ENCODE results near the gene GRID1. TPM values are rescaled to one million over a fixed set of nuclear protein-coding genes. Genes with fewer than 3 reads are reported as not detected.

GRID1 gene
- total RNA-seq, 1 donor from 2014 or later: 1.4 TPM

GRCh38 chr10:85778074-85778473 is 588.5 kb downstream of the GRID1 start:
- no peaks in the 10 kb centered on the region for H3K36me3 ChIP-seq
- no peak overlapping the region for H3K4me3 ChIP-seq
- TF ChIP-seq CTCF (IDR thresholded peaks at IDR 0.05): no peak
- no peaks in the 10 kb centered on the region for H3K27me3 ChIP-seq
- no peaks in the 10 kb centered on the region for H3K4me1 ChIP-seq
- DNase-seq (ENCODE audit: low spot score in 2 of 2): no peak
- H3K9me3 ChIP-seq: no peaks in the 10 kb centered on the region
- intact Hi-C loops (cut with DNase I): no loop called here
- no peak overlapping the region for H3K27ac ChIP-seq

GRCh38 chr10:85767891-85768290 is 598.7 kb downstream of the GRID1 start:
- Histone ChIP-seq H3K9me3 (peaks cover 0 to 11% of the 10 kb centered on the region in 2 donors), H3K36me3 (no peaks in the 10 kb centered on the region), H3K4me3 (no peak overlapping the region), H3K4me1 (no peaks in the 10 kb centered on the region), H3K27ac (no peak overlapping the region), H3K27me3 (no peaks in the 10 kb centered on the region)
- no peak for TF ChIP-seq CTCF (IDR thresholded peaks at IDR 0.05)
- no peak for DNase-seq (ENCODE audit: low spot score in 2 of 2)
- intact Hi-C loops (cut with DNase I): no loop called here

- H3K27me3 ChIP-seq: no peaks in the 10 kb centered on the region
- H3K4me1 ChIP-seq: no peaks in the 10 kb centered on the region
- no peak for DNase-seq (ENCODE audit: low spot score in 2 of 2)
- H3K9me3 ChIP-seq: peaks cover 0 to 5% of the 10 kb centered on the region in 2 donors
- H3K27ac ChIP-seq: no peak overlapping the region
- H3K4me3 ChIP-seq: no peak overlapping the region
- intact Hi-C loops (cut with DNase I): no loop called here
- TF ChIP-seq CTCF (IDR thresholded peaks at IDR 0.05): no peak
- H3K36me3 ChIP-seq: no peaks in the 10 kb centered on the region
Measured at GRCh38 chr10:85764108-85764507, 602.5 kb downstream of the GRID1 start.

GRCh38 chr10:85761906-85762445 is 604.6 kb downstream of the GRID1 start:
- Histone ChIP-seq H3K4me3 (no peak overlapping the region), H3K27me3 (no peaks in the 10 kb centered on the region), H3K9me3 (no peaks in the 10 kb centered on the region), H3K4me1 (no peaks in the 10 kb centered on the region), H3K36me3 (no peaks in the 10 kb centered on the region), H3K27ac (no peak overlapping the region)
- DNase-seq (ENCODE audit: low spot score in 2 of 2): no peak
- no peak for TF ChIP-seq CTCF (IDR thresholded peaks at IDR 0.05)
- intact Hi-C loops (cut with DNase I): no loop called here

- TF ChIP-seq CTCF (IDR thresholded peaks at IDR 0.05): no peak
- intact Hi-C loops (cut with DNase I): no loop called here
- Histone ChIP-seq H3K9me3 (no peaks in the 10 kb centered on the region), H3K27me3 (no peaks in the 10 kb centered on the region), H3K4me1 (no peaks in the 10 kb centered on the region), H3K27ac (no peak overlapping the region), H3K4me3 (no peak overlapping the region), H3K36me3 (no peaks in the 10 kb centered on the region)
- DNase-seq (ENCODE audit: low spot score in 2 of 2): no peak
Measured at GRCh38 chr10:85741626-85742300, 624.8 kb downstream of the GRID1 start.
